Osteocyte (in vitro differentiated cells): ENCODE data around the gene BCL2L2. TPM values are rescaled to one million over a fixed set of nuclear protein-coding genes. Genes with fewer than 3 reads are reported as not detected.
A peak's percentile ranks its signal among the peaks of the same experiment; 100 is the strongest.

Source experiments
- DNase-seq: peaks from one replicate; pipeline ENCODE4 v3.0.0; 2021; ENCODE audit warnings: mixed read lengths; ENCODE audit not compliant: unreplicated experiment; ENCODE audit errors: extremely low spot score
- H3K27ac Mint-ChIP-seq: one replicate; pipeline ENCODE4 v1.8.0; 2021; ENCODE audit warnings: mild to moderate bottlenecking, mixed read lengths; ENCODE audit not compliant: unreplicated experiment
- H3K27me3 Mint-ChIP-seq: one replicate; pipeline ENCODE4 v1.8.0; 2021; ENCODE audit warnings: mixed read lengths; ENCODE audit not compliant: unreplicated experiment
- H3K36me3 Mint-ChIP-seq: one replicate; pipeline ENCODE4 v1.8.0; 2021; ENCODE audit warnings: mixed read lengths; ENCODE audit not compliant: unreplicated experiment
- H3K4me1 Mint-ChIP-seq: one replicate; pipeline ENCODE4 v1.8.0; 2021; ENCODE audit warnings: mixed read lengths; ENCODE audit not compliant: unreplicated experiment
- H3K4me3 Mint-ChIP-seq: one replicate; pipeline ENCODE4 v1.8.0; 2021; ENCODE audit warnings: mild to moderate bottlenecking, moderate library complexity, mixed read lengths; ENCODE audit not compliant: unreplicated experiment
- H3K9me3 Mint-ChIP-seq: one replicate; pipeline ENCODE4 v1.8.0; 2021; ENCODE audit warnings: mixed read lengths; ENCODE audit not compliant: unreplicated experiment
- total RNA-seq: library from RNA; stranded (reverse); gene quantifications from 2 replicates; pipeline ENCODE4 v1.2.1, GENCODE V29; 2021
- TF ChIP-seq, protein P1 (sequence below): fragments of 200-600 bp; sonication (generic); IDR thresholded peaks from 2 replicates; pipeline ENCODE4 v1.5.0; 2021; ENCODE audit warnings: antibody characterized with exemption, mild to moderate bottlenecking, moderate library complexity

The BCL2L2 gene
- total RNA-seq, 1 donor from 2014 or later: 27.9 TPM

DNA sequence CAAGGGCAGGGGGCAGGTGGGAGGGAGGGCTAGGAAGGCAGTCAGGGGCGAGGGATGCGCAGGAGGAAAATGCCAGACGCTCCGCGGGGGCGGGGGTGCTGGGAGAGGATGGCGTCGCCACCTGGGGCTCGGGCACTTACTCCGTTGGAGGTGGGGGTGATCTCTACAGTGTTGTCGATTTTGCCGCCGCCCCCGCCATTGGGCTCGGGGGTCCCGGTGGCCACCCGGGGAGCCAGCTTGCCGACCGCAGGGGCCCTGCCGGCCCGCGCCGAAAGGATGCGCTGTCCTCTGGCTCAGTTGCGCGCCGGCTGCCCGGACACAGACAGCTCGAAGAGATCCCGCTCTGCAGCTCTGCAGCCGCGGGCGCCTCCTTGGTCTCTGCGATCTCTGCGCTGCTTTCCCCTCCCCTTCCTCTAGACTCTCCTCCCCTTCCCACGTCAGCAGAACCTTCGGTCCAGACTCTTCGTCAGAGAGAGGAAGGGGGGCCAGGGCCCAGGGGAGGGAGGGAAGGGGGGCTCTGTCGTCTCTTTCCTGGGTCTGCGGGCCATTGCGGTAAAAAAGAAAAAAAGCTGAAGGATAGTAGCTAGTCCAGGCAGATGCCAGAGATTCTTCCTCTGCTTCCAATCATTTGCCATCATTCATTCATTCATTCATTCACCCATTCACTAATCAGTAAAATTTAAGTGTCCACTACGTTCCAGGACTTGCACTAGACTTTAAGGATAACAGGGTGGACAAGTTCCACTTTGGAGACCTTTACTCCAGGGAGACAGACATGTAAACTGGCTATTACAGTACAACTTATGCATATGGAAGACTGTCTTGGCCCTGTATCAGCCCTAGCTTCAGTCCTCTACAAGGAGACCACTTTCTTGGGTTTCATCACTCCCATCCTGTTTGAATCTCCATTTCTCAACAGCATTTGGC lies 46.1 kb downstream of the BCL2L2 start, which contains the start of gene SLC22A17:
TSS of gene SLC22A17 (minus strand) at position 382 of the 927 bp plus-strand sequence.
- H3K36me3 Mint-ChIP-seq: peaks cover 7% of the 10 kb centered on the region
- peak; percentile 92 for DNase-seq
- no peaks in the 10 kb centered on the region for H3K9me3 Mint-ChIP-seq
- H3K27me3 Mint-ChIP-seq: no peaks in the 10 kb centered on the region
- peak within 1 kb of the TSS; percentile 75 for H3K4me3 Mint-ChIP-seq
- H3K4me1 Mint-ChIP-seq: peaks cover 8% of the 10 kb centered on the region
- peak within 1 kb of the TSS; percentile 68 for H3K27ac Mint-ChIP-seq
- TF ChIP-seq, protein P1, sequence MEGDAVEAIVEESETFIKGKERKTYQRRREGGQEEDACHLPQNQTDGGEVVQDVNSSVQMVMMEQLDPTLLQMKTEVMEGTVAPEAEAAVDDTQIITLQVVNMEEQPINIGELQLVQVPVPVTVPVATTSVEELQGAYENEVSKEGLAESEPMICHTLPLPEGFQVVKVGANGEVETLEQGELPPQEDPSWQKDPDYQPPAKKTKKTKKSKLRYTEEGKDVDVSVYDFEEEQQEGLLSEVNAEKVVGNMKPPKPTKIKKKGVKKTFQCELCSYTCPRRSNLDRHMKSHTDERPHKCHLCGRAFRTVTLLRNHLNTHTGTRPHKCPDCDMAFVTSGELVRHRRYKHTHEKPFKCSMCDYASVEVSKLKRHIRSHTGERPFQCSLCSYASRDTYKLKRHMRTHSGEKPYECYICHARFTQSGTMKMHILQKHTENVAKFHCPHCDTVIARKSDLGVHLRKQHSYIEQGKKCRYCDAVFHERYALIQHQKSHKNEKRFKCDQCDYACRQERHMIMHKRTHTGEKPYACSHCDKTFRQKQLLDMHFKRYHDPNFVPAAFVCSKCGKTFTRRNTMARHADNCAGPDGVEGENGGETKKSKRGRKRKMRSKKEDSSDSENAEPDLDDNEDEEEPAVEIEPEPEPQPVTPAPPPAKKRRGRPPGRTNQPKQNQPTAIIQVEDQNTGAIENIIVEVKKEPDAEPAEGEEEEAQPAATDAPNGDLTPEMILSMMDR: peak; percentile 14

DNA sequence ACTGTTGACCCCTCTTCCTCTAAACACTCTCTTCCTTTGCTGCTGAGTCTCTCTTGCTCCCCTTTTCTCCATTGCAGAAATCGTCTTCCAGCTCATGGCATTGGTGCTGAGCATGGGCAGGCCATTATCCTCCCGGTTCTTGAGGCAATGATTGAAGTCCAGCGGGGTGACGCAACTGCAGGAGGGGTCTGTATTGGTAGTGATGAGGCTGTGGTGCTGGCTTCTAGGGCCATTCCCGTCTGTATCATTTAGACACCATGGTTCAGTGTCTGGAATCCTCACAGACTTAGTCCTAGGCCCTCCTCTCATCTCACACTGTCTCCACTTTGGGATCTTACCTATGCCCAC lies 46.8 kb downstream of the BCL2L2 start:
- peak overlapping the region; percentile 75 for H3K4me3 Mint-ChIP-seq
- no peak for DNase-seq
- TF ChIP-seq, protein P1: no peak
- H3K27ac Mint-ChIP-seq: peak overlapping the region; percentile 68
- H3K27me3 Mint-ChIP-seq: no peaks in the 10 kb centered on the region
- H3K9me3 Mint-ChIP-seq: no peaks in the 10 kb centered on the region
- peaks cover 8% of the 10 kb centered on the region for H3K4me1 Mint-ChIP-seq
- peaks cover 7% of the 10 kb centered on the region for H3K36me3 Mint-ChIP-seq

DNA sequence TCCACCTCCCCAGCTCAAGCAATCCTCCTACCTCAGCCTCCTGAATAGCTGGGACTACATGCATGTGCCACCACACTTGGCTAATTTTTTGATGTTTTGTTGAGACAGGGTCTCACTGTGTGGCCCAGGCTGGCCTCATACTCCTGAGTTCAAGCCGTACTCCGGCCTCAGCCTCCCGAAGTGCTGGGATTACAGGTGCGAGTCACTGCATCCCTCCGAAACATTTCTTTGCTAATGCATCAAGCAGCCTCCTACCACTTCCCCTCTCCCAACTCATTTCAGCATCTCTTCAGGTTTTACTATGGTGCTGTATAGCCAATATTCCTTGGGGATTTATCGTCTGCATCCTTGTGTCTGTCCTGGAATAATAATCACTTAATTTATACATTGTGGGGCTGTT lies 48.4 kb downstream of the BCL2L2 start:
- peak; percentile 11 for DNase-seq
- peaks cover 7% of the 10 kb centered on the region for H3K36me3 Mint-ChIP-seq
- TF ChIP-seq, protein P1: no peak
- no peak overlapping the region for H3K4me3 Mint-ChIP-seq
- no peaks in the 10 kb centered on the region for H3K9me3 Mint-ChIP-seq
- H3K4me1 Mint-ChIP-seq: peaks cover 8% of the 10 kb centered on the region
- no peak overlapping the region for H3K27ac Mint-ChIP-seq
- H3K27me3 Mint-ChIP-seq: no peaks in the 10 kb centered on the region

DNA sequence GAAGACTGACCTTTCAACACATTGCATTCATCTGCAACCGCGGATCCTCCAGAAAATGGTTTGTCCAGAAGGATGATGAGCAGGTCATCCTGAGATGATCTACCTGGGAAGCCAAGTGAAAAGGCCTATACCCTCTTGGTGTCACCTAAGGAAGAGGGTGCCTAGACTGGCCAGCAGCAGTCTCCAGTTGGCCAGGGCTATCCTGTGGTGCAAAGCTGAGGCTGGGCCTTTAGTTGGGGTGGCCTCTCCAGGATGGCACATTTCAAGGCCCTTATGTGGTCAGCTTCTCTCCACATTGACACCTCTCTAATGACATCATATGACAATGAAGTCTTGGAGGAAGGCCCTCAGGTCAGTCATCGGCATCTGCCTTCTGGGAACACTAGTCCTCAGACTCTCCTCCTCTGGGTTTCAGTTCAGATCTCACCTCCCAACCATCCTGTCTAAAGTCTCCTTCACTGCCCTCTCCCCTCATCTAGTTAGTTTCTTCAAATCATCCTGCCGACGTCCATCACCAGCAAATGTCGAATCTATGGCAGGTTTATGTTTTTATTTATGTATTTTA lies 49.3 kb downstream of the BCL2L2 start:
- DNase-seq: peak; percentile 40
- Mint-ChIP-seq H3K4me3 (no peak overlapping the region), H3K9me3 (no peaks in the 10 kb centered on the region), H3K36me3 (peaks cover 14% of the 10 kb centered on the region), H3K27ac (no peak overlapping the region), H3K27me3 (no peaks in the 10 kb centered on the region), H3K4me1 (peaks cover 10% of the 10 kb centered on the region)
- TF ChIP-seq, protein P1: no peak

DNA sequence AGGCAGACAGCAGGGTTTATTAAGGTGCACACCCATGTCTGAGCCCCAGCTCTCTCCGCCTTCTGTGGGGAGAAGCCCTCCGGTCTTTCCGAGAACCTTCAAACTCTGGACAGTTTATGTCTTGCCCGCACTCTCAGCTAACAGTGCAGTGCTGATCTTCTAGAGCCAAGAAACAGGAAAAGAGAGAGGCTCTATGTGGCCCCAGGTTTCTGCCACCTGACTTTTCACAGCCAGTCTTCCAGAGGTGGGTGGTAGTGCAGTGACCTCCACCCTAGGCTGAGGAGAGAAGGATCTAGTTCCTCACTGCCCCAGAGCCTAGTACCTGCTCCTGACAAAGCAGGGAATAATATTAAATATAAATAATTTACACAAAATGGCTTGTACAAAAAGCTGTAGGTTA lies 50.0 kb downstream of the BCL2L2 start:
- no peak overlapping the region for H3K27ac Mint-ChIP-seq
- H3K4me1 Mint-ChIP-seq: peaks cover 13% of the 10 kb centered on the region

More for the DNA sequence above, 50.0 kb downstream of the BCL2L2 start:
- TF ChIP-seq, protein P1: no peak
- H3K4me3 Mint-ChIP-seq: no peak overlapping the region
- no peaks in the 10 kb centered on the region for H3K9me3 Mint-ChIP-seq
- DNase-seq: peak; percentile 32
- H3K27me3 Mint-ChIP-seq: no peaks in the 10 kb centered on the region
- H3K36me3 Mint-ChIP-seq: peaks cover 18% of the 10 kb centered on the region
